GM18499 (cell line): Measurements from ENCODE around the gene TSPEAR.

Experiments used
- ATAC-seq: cut with Tn5 transposase; IDR thresholded peaks from one replicate; pipeline ENCODE4 v1.9.1; 2021; ENCODE audit warnings: moderate number of reproducible peaks; ENCODE audit not compliant: insufficient read depth, unreplicated experiment

The TSPEAR gene

DNA sequence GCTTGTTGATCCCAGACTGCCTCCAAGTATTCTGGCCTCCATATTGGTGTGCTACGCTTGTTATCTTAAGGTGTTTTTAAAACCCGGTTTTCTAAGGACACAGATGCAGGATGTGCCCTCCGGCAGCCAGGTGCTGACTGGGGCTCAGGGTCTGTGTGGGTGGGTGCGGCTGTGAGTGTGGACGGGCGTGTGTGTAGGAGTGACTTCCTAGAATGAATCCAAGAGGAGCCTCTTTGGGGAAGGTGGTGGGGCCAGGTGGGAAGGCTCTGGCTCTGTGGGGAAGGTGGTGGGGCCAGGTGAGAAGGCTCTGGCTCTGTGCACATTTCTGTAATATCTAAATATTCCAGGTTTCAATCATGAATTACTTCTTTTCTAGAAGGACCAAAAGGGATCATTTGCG is 12.8 kb upstream of the TSPEAR start:
- ATAC-seq = no peak

GRCh38 chr21:44723177-44724131 is 12.1 kb upstream of the TSPEAR start:
- no peak for ATAC-seq

DNA sequence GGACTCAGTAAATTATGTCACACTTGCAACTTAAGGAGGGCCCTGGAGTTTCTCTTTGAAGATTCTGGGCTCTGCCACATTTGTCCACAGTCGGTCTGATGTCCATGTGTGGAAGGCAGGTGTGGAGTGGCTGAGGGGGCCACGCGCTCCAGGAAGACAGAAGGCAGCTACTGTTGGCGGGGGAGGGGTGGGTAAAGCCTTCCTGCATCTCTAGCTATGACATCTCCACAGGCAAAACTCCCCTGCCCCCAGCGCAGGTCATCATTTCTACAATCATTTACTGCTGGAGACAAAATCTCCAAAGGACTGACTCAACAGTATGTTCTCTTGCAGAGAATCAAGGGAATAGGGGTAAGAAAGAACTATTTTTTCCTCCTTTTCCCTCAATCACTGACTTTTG is 11.4 kb upstream of the TSPEAR start:
- ATAC-seq = no peak

- no peak for ATAC-seq
Measured at GRCh38 chr21:44720170-44720569, 8.8 kb upstream of the TSPEAR start.

DNA sequence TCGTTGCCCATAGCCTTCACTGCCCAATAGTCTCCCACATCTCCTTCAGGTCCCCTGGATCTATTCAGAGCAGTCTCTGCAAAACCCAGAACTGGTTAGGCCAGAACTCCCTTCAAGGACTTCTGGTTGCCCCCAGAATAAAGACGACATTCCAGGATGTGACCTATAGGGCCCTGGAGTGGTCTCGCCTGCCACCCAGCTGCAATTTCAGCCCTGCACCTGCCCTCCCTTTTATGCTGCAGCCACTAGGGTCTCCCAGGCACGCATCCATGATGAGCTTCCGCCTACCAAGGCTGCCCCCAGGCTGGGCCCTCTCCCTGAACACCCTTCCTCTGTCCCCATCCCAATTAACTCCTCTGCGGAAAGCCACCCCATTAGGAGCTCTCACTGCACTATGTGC is 7.2 kb upstream of the TSPEAR start:
- ATAC-seq = no peak

DNA sequence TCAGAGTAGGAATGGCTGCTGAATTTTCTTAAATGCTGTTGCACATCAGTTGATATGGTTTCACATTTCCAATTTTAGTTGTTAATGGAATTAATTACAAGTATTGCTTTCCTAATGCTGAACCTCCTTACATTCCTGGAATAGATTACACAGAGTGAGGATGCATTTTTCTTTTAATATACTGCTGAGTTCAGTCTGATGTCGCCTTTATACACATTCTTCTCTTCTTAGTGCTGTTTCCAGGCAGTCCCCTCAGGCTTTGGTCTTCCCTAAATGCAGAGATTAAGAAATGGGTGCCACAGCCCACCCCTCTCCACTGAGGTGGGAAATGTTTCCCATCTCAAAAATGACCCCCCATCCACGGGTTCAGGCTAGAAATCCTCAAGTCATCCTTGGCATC is 6.7 kb upstream of the TSPEAR start:
- ATAC-seq = no peak

GRCh38 chr21:44716984-44717383 is 5.6 kb upstream of the TSPEAR start:
- no peak for ATAC-seq

DNA sequence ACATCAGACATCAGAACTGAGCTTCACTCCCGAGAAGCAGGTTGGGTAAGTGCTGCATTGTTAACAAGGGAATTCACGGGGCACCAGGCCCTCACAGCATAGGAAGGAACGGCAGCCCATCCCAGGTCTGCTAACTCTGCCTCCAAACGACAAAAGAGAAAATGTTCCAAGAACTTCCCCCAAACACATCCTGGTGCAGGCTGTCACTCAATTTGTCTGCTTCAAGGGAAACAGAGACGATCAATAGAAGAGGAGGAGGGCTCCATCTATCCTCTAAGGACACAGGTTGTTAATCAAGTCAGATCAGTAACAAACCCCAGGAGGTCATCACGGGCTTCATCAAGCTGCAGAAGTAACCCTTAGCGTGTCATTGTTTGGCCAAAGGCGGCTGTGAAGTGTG is 3.5 kb upstream of the TSPEAR start:
- no peak for ATAC-seq

GRCh38 chr21:44713846-44714245 is 2.5 kb upstream of the TSPEAR start:
- ATAC-seq = no peak

DNA sequence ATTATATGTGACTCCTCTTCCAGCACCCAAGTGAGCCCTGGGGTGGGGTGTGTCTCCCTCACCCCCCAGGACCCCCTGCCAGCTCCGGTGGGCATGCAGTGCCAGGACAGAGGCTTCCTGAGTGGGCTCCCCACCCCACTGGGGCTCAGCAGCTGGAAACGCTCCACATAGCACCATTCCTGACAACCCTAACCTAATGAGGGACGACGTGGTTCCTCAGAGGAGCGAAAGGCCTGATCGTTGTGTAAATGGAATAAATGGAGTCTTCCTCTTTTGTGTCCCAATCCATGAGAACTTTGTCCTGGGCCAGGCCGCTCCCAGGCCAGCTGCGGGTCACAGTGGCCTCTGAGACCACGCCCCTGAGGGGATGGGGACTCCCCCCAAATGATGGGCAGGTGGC is 1.8 kb upstream of the TSPEAR start:
- ATAC-seq = no peak

GRCh38 chr21:44712203-44713028 is 1.0 kb upstream of the TSPEAR start:
- no peak for ATAC-seq

DNA sequence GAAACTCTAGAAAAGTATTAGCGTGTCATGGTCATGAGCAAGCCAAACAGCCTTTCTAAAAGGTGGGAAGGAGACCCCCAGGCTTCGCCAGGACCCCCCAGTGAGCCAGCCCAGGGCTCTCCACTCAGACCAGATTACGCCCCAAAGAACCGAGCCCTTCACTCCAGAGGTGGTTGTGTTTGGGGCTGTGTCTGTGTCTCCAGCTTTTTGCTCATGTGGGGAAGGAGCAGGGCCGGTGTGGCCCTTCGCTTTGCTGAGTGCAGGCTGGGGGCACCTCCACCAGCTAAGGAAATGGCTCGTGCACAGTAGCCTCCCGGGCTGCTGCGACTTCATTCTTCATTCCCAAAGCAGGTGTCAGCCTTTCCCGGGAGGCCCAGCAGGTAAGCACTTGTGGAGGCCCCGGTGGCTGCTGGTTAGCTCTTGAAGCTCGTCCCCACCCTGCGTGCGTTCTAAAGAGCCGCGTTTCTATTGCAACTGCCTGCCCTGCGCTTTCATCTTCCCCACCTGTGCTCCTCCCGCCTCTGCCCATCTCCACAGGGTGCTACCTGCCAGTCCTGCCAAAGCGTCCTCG is 531 bp downstream of the TSPEAR start:
- ATAC-seq = no peak

DNA sequence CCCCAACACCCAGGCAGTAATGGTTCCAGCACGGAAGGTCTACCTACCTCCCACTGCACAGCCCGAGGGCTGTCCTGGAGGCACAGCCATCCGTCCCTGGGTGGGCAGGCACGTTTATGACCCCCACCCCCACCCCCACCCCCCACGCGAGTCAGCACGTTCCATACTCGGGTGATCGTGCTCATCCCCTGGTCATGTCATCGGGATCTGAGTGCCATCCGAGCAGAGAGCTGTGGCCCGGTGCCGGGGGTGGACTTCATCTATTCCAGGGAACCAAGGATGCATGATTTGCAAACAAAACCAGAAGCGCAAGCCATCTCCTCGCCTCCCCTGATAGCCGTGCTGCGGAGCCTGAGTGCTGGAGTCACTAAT is 1.1 kb downstream of the TSPEAR start:
- no peak for ATAC-seq

DNA sequence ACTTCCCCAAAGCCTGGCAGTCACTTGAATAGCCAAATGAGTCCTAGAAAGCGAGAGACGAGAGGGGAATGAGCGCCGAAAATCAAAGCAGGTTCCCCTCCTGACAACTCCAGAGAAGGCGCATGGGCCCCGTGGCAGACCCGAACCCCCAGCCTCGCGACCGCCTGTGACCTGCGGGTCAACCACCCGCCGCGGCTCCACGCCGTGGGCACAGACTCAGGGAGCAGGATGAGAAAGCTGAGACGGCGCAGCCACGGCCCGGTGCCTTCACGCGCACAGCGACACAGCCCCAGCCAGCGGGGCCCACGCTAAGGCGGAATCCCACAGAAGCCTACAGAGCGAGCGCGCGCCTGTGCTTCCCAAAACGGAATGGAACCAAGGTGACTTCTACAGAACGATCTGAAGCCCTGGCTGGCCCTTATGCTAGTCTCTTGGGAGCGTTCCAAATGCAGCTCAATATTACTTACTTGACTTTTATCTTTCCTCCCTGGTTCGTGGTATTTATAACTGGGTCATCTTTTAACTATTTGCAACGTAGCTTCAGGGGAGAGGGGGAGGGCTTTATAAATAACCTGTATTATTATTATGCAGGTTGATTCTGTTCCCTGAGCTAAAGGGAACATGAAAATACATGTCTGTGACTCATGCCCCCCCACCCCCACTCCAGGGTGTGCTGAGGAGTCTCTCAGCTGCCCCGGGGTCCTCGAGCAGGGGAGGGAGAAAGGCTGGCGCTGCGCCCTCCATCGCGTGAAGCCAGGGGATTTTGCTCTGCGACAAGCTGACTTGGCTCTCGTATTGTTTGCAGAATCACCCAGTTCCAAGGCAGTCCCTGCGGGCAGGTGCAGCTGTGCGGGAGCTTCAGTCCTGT is 1.7 kb downstream of the TSPEAR start:
- no peak for ATAC-seq

GRCh38 chr21:44708866-44709425 is 2.4 kb downstream of the TSPEAR start:
- ATAC-seq = no peak

DNA sequence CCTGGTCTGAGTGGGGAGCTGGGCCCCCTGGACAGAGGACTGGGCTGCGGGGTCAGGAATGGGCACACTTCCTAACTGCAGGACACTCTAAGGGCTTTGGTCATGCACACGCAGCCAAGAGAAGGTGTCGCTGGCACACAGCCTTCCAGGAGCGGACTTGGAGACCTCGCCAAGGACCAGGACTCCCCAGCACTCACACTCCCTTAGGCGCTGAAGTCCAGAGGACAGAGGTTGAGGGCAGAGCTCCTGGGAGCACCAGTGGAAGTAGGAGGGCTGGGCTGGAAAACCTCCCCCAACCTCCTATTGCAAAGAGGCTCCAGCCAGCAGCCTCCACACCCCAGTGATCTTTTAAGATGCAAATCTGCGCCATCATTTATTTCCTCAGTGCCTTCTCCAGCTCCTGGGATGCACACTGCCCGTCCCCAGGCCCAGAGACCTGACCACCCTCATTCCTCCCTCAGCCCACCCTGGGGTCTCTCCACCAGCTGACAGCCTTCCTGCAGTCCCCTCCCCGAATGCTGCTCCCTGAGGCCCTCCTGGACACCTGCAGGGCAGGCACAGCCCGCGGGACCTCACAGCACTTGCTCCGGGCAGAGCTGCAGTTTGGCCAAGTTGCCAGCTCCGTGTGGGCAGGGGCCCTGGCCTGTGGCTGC is 3.0 kb downstream of the TSPEAR start:
- ATAC-seq = no peak

DNA sequence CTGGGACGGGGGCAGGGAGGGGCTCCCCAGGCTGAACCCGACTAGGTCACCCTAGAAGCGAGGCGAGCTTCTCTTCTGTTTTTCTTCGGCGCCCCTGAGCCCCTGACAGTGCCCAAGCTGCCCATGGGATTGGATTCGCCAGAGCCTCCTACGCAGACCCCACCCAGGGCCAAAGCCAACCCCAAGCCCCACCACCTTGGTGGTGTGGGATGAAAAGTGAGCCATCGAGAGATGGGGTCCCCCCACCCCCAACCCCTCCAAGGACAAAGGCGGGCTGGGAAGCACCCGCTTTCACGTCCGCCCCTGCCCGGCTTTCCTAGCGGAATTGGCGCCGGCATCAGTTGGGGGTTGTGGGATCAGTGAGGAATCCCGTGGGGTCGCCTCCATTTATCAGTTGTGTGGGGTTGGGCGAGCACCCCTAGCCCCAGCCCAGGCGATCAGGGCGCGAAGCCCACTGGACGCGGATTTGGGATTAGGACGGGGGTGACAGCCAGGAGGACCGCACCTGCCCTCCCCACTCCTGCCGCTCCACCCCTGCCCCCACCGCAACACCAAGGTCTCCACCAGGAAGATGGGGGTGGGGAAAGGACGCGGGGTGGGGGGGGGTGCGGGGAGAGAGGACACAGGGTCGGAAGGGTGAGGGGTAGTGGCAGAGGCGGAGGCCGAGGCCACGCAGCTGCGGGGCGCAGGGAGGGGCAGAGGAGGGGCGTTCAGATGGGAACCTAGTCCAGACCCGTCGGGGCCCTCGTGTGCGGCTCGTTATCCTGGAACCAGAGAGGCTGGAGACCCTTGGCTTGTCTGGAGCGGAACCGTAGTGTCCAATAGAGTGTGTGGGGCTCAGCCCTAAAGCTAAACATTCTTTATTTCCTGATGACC is 4.4 kb downstream of the TSPEAR start:
- ATAC-seq = no peak

GRCh38 chr21:44706026-44706705 is 5.2 kb downstream of the TSPEAR start:
- no peak for ATAC-seq
